PC-9 (cell line): Measurements from ENCODE around the gene DOCK11.

Experiments
- CTCF ChIP-seq: fragments of 200-600 bp; sonication (generic); conservative IDR thresholded peaks from 2 replicates; pipeline ENCODE4 v1.6.1; 2017; ENCODE audit warnings: mixed run types, antibody characterized with exemption, mild to moderate bottlenecking, moderate library complexity
- EZH2 ChIP-seq: fragments of 200-600 bp; sonication (generic); IDR thresholded peaks from 2 replicates; pipeline ENCODE4 v1.8.0; 2017; ENCODE audit warnings: antibody characterized with exemption, low read depth

GRCh38 chrX:118525174-118525730 lies 29.6 kb downstream of the DOCK11 start:
- TF ChIP-seq EZH2, result no peak
- no peak for TF ChIP-seq CTCF
